Uterus (tissue), 2 donors: Measurements from ENCODE around the gene FCN3.

Experiments
- CTCF ChIP-seq, 4 experiments: fragments of 200-600 bp in 2 of 4; fragments of 450-650 bp in 2 of 4; sonication (generic) in 2 of 4; IDR thresholded peaks; one replicate each; pipeline ENCODE4 v1.5.1; 2016 to 2019; ENCODE audit warnings: antibody characterized with exemption in 4 of 4, mild to moderate bottlenecking in 2 of 4, moderate library complexity in 1 of 4
- POLR2A ChIP-seq, 2 donors: fragments of 450-650 bp; IDR thresholded peaks; one replicate each; pipeline ENCODE4 v1.6.1; 2016; ENCODE audit warnings: antibody characterized with exemption in 2 of 2, mild to moderate bottlenecking in 1 of 2, moderate library complexity in 1 of 2

GRCh38 chr1:27372022-27372807, 2.4 kb downstream of the FCN3 start:
- TF ChIP-seq POLR2A (IDR thresholded peaks at IDR 0.05): no peak
- peak in 1 of 4 experiments; percentile 19 for TF ChIP-seq CTCF (IDR thresholded peaks at IDR 0.05)
